C1 segment of cervical spinal cord (tissue), 14 donors: ENCODE results near the gene IFIT5.
"Not testable (repeated sequence)": the region's sequence is repeated elsewhere in the genome, so short reads cannot be mapped to it uniquely, and the experiment has no call there.

Source experiments
- DNase-seq, 14 donors: peaks; one replicate each; lab custom pipeline; 2025; lab: John Stamatoyannopoulos, UW

Gene IFIT5

DNA sequence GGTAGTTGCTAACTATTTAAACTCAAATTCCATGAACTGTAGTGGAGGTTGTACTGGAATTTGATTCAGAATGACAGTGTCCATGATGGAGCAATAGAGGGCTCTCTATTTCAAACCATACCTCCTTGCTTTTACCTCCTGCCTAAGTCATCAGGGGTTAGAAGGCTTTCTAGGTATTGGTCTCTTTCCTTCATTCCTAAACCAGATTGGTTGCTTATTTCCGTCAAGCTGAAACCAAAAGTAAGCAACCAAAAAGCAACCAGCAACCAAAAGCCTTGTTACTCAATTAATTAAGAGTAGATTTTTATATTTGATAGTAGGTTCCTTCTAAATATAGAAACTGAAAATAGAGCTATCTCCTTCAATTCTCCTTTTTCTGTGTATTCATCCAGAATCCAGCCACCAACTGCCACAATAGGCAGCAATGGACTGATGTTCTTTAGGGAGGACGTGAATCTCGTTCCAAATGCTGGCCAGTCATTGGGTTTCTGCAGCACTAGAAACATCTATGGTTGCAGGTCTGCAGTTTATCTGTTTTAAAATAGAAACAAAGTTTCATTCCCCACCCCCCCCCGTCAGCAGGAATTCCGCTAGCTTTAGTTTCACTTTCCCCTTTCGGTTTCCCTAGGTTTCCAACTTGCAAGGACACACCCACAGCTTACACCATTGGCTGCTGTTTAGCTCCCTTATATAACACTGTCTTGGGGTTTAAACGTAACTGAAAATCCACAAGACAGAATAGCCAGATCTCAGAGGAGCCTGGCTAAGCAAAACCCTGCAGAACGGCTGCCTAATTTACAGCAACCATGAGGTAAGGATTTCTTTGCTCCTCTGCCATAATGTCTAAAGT, 22.2 kb upstream of the IFIT5 start, which contains the start of gene IFIT1:
TSS of gene IFIT1 (plus strand) at position 717 of the 850 bp plus-strand sequence. CDS start at position 807, 90 bp downstream.
- peak in 12 of 14 donors; percentile 23 to 93 (median 50) for DNase-seq

DNA sequence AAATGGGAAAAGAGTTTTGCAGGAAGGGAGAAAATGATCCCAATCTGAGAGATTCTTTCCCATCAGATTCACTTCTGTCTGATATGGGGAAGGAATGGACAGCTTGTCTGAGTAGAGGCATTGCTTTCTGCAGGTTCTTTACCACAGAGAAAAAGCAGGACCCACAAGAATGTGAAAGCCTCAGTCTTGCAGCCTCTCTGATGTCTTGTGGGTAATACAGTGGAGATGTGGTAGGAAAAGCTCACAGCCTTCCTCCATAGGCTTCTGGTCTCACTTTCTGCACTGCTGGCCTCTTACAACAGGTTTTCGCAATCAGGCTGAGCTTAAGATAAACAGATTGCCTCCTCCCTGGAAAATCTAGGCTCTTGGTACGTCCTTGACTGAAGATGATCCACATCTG, 21.4 kb upstream of the IFIT5 start:
- peak in 7 of 14 donors; percentile 16 to 70 (median 28) for DNase-seq

DNA sequence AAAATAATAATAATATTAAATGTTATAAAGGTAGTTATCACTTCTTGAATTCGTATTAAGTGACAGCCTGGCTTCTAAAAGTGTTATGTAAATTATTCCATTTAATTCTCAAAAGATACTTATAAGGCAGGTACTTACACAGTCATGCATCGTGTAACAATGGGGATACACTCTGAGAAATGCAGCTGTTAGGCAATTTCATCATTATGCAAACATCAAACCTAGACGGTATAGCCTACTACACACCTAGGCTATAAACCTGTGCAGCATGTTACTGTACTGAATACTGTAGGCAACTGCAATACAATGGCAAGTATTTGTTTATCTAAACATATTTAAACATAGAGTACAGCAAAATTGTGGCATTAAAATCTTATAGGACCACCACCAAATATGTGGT, 20.5 kb upstream of the IFIT5 start:
- DNase-seq, result no peak

DNA sequence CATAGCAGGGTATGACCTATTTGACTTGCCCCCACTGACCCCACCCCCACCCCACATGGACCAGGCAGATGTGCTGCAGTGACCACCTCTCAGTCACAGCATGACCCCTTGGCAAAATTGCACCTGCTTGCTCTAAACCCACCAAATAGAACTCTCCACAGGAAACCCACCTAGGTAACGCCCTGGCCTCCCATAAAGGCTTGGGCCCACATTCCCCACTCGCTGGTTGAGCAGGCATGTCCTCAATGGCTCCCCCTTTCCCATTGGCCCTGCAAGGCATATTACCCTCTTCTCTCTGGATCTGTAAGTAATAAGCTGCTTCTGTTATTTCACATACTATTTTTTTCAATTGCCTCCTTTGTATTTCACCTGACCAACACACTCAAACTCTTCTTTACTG, 19.2 kb upstream of the IFIT5 start:
- no peak for DNase-seq

DNA sequence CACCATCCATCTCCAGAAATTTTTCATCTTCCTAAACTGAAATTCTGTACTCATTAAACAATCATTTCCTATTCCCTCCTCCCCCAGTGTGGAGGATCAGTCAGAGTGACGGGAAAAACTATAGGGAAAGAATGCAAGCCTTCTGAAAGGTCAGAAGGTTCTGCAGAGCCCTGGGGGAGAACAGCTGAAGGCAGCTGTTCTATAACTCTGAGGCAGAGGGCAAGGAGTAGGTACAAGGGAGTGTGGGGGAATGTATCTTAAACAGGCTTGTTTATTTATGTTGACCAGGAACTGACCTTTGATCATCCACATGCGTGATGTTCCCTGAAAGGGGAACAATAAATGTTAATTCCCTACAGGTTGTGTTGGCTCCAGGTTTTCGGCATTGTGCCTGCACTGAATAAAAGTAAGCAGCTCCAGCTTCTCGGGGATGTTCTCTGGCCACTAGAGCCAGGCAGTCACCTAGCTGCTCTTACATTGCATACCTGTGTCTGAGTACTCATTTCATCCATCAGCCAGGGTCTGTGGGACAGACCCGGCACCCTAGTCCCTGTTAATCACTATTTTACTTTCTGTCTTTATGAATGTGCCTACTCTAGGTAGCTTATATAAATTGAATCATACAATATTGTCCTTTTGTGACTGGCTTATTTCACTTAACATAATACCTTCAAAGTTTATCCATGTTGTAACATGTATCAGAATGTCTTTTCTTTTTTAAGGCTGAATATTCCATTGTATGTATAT, 16.2 kb upstream of the IFIT5 start:
- DNase-seq, result no peak

DNA sequence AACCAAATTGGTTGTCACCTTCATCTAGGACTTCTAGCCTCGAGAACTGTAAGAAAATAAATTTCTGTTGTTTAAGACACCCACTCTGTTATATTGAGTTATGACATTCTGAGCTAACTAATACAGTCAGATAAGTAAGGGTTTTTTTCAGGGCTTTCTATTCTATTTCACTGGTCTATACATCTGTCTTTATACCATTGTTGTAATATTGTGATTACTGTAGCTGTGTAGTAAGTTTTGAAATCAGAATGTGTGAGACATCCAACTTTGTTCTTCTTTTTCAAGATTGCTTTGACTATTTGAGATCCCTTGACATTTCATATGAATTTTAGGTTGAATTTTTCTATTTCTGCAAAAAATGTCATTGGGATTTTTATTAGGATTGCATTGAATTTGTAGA, 14.4 kb upstream of the IFIT5 start:
- no peak for DNase-seq

DNA sequence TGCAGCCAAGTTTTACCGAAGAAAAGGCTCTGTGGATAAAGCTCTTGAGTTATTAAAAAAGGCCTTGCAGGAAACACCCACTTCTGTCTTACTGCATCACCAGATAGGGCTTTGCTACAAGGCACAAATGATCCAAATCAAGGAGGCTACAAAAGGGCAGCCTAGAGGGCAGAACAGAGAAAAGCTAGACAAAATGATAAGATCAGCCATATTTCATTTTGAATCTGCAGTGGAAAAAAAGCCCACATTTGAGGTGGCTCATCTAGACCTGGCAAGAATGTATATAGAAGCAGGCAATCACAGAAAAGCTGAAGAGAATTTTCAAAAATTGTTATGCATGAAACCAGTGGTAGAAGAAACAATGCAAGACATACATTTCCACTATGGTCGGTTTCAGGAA, 11.3 kb upstream of the IFIT5 start:
- DNase-seq, result no peak

DNA sequence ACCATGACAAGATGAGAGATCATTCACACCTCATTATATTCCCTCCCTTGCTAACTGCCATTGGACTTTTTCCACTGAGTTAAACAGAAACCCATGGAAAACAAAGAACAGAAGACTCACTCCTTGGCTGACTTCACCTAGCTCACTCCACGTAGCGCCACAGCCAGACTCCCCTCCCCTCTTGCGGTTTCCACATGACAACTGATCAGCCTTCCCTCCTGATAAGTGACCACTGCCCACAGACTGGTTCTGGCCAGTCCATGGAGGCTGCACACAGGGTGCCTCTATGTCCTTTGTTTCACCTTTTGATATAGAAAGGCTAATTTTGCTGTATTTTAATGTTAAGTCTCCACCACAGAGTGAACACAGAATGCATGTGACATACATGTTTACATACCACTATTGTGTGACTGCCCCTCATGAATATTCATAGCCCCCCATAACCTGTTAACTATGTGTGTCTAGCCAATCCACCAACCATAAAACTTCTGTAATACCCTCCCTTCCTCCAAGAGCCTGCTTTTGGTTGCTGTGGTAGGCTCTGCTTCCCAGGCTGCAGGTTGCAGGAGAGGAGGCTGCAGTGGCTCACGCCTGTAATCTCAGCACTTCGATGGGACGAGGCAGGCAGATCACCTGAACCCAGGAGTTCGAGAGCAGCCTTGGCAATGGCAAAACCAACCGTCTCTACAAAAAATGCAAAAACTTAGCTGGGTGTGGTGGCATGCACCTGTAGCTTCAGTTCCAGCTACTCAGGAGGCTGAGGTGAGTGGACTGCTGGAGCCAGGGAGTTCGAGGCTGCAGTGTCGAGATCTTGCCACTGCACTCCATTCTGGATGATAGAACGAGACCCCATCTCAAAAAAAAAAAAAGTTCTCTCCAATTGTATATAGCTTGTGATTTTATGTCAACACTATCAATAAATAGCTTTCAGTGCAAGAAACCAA, 10.0 kb upstream of the IFIT5 start:
- DNase-seq, result no peak

DNA sequence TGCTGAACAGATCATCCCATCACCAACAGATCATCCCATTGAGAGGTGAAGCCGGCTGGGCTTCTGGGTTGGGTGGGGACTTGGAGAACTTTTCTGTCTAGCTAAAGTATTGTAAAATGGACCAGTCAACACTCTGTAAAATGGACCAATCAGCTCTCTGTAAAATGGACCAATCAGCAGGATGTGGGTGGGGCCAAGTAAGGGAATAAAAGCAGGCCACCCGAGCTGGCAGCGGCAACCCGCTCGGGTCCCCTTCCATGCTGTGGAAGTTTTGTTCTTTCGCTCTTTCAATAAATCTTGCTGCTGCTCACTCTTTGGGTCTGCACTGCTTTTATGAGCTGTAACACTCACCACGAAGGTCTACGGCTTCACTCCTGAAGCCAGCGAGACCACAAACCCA, 8.2 kb upstream of the IFIT5 start:
- DNase-seq, result not testable (repeated sequence)

DNA sequence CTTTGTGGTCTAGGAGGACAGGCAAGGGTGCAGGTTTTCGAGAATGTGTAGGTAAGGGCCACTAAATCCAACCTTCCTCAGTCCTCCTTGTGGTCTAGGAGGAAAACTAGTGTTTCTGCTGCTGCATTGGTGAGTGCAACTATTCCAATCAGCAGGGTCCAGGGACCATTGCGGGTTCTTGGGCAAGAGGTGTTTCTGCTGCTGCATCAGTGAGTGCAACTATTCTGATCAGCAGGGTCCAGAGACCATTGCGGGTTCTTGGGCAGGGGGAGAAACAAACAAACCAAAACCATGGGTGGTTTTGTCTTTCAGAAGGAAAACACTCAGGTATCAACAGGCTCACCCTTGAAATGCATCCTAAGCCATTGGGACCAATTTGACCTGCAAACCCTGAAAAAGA, 6.6 kb upstream of the IFIT5 start:
- not testable (repeated sequence) for DNase-seq

DNA sequence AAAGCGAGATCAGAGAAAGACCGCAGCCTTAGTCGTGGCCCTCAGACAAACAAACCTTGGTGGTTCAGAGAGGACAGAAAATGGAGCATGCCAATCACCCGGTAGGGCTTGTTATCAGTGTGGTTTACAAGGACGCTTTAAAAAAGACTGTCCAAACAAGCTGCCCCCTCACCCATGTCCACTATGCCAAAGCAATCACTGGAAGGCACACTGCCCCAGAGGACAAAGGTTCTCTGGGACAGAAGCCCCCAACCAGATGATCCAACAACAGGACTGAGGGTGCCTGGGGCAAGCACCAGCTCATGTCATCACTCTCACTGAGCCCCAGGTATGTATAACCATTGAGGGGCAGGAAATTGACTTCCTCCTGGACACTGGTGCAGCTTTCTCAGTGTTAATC, 5.1 kb upstream of the IFIT5 start:
- not testable (repeated sequence) for DNase-seq

DNA sequence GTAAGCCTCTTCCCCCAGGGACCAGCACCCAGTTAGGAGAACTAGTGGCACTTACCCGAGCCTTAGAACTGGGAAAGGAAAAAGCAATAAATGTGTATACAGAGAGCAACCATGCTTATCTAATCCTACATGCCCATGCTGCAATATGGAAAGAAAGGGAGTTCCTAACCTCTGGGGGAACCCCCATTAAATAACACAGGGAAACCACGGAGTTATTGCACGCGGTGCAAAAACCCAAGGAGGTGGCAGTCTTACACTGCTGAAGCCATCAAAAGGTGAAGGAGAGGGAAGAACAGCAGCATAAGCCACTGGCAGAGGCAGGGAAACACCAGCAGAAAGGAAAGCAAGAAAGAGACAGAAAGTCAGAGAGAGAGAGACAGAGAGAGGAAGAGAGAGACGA, 3.8 kb upstream of the IFIT5 start:
- not testable (repeated sequence) for DNase-seq

DNA sequence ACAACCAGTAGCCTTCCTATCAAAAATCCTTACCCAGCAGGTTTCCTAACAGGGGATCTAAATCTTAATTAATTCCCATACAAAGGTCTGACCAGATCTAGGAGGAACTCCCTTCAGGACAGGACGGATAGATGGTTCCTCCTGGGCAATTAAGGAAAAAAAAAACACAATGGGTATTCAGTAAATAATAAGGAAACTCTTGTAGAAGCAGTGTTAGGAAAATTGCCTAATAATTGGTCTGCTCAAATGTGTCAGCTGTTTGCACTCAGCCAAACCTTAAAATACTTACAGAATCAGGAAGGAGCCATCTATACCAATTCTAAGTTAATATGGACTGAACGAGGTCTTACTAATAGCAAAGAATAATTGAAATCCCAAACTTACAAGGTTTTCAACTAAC, 3.2 kb upstream of the IFIT5 start:
- DNase-seq, result not testable (repeated sequence)

DNA sequence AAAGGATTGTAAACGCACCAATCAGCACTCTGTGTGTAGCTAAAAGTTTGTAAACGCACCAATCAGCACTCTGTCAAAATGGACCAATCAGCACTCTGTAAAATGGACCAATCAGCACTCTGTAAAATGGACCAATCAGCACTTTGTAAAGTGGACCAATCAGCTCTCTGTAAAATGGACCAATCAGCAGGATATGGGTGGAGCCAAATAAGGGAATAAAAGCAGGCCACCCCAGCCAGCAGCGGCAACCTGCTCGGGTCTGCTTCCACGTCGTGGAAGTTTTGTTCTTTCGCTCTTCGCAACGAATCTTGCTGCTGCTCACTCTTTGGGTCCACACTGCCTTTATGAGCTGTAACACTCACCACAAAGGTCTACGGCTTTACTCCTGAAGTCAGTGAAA, 2.1 kb upstream of the IFIT5 start:
- DNase-seq, result not testable (repeated sequence)

DNA sequence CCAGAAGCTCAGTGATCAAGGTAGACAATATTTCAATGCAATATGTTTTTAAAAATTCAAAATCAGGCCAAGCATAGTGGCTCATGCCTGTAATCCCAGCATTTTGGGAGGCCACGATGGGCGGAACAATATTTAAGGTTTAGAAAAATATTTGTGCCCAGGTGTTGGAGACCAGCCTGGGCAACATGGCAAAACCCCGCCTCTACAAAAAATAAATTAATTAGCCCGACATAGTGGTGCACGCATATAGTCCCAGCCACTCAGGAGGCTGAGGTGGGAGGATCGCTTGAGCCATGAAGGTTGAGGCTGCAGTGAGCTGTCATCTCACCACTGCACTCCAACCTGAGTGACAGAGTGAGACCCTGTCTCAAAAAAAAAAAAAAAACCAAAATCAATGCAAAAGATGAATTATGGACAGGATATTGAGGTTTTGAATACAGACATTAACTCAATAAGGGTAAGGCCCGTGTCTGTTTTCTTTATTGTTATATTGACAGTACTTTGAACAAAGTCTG, 913 bp upstream of the IFIT5 start:
- DNase-seq, result no peak

DNA sequence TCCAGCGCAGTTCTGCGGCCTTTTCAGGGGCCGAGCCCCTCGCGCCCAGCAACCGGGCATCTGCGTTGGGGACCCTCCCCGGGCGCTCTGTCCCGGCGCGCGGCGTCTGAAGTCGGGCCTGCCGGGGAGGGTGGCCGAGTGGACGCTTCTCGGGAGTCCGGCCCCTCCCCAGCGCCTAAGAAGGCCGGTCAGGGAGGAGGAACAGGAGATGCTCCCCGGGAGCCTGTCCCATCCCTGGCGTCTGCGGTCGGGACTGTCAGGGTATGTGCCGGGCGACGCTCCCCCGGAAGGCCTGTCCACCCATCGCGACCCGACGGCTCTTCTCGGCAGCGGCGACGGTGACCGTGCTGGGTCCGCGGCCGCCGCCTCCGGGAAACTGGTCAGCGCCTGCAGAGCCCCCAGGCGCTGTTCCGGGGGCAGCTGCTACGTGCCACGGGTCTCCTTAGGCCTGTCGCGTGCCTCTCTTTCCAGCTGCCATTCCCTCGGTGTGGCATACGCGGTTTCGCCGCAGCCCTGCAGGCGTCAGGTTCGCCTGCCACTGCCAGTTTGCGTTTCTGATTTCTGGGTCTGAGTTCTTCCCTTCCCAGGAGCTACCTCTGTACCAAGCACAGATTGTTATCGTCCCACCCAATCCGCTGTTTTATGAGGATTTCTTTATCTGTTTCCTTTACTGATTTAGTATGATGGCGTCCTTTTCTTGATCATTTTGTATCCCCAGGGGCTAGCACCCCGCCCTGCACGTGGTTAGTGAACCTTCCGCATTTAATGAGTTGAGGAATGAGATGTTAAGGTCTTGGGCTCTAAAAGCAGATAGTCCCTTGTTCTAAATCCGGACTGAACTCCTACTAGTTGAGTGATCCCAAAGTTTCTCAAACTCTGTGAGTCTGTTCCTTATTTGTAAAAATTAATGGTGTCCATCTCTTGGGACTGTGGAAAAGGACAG, 782 bp downstream of the IFIT5 start:
- DNase-seq, result peak in 12 of 14 donors; percentile 53 to 92 (median 72)

DNA sequence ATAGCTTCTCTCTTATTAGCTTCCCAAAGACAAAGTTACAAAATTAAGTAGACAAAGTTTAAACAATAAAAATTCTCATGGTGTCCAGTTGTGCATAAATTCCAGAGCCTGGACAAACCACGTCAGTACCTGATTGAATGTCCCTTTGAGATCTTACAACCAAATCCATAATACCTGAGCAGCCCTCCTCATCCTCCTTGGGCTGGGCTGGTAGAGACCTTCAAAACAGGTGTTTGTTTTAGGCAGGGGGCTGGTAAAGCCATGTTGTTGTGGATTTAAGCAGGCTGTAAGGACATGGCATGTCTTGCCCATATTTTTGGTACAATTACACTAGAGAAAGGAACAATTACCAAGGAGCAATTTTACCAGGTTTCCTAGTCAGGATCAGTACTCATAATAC, 2.1 kb downstream of the IFIT5 start:
- DNase-seq, result no peak

DNA sequence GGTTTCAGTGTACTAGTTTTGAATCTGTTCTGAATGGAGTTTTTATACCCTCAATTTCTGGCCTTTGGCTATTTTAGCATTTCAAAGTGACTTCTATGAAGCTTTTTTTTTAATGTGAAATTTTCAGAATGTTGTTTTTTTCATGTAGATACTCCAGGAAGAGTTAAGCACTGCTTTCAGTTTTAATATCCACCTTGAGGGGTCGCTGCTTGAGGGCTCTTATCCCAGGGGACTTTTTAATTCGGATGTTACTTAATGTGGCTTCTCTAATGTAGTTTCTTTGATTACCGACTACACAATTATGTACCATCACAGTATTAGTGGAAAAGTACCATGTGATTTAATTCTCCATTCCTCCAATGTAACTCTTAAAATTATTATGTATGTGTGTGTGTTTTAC, 5.2 kb downstream of the IFIT5 start:
- DNase-seq, result no peak

DNA sequence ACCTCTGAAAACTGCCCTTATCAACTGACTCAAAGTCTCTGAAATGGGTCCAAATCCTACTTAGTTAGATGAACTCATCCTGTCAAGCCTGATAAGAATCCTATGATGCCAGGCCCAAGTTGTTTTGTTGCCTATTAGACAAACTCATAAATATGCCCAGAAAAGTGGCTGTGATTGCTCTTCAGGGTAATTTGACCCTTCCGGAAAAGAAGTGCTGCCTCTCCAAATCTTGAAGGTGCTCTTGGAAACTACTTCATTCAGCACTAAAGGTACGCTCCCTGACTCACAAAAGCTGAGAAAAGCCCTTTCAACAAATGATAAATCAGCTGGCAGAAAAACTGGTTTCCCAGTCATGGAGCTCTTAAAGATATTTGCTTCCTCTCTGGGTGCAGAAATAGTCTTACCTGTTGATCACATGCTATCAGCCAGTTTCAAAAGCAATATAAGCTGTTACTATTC, 6.7 kb downstream of the IFIT5 start:
- DNase-seq, result no peak

DNA sequence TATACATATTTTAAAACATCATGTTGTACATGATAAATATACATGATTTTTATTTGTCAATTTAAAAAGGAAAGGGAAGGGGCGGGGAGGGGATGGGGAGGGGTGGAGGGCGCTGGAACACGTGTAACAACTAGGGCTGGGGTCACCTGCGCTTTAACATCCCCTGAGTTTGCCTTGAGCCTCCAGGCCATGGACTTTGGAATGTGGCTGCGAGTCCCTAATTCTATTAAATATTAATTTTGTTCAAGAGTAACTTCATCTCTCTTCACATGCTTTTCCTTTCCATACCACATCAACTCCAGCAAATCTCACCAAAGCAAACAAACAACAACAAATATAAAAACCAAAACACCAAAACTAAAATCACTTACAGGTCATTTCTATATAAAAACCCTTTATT, 10.6 kb downstream of the IFIT5 start:
- DNase-seq, result no peak
